ENCODE data around the gene FYN.

Gene FYN

GRCh38 chr6:111739257-111739696, 134.0 kb downstream of the FYN start:
- no peak for TF ChIP-seq CTCF (IDR thresholded peaks at IDR 0.05; ENCODE audit: extremely low read depth, insufficient read depth, missing control alignments)
- in situ Hi-C loops (cut with MboI; ENCODE audit: low pct_unique_long_range_greater_than_20kb, low sequenced_read_pairs, unreplicated experiment) = no loop called here

GRCh38 chr6:111738631-111739030, 134.6 kb downstream of the FYN start:
- DNase-seq (ENCODE audit: low spot score) = no peak
- TF ChIP-seq CTCF (IDR thresholded peaks at IDR 0.05; ENCODE audit: extremely low read depth, insufficient read depth, missing control alignments) = no peak
- in situ Hi-C loops (cut with MboI; ENCODE audit: low pct_unique_long_range_greater_than_20kb, low sequenced_read_pairs, unreplicated experiment) = no loop called here

More at GRCh38 chr6:111739257-111739696, 134.0 kb downstream of the FYN start:
- DNase-seq (ENCODE audit: low spot score) = no peak

GRCh38 chr6:111738156-111738555, 135.1 kb downstream of the FYN start:
- no peak for TF ChIP-seq CTCF (IDR thresholded peaks at IDR 0.05; ENCODE audit: extremely low read depth, insufficient read depth, missing control alignments)
- in situ Hi-C loops (cut with MboI; ENCODE audit: low pct_unique_long_range_greater_than_20kb, low sequenced_read_pairs, unreplicated experiment) = no loop called here
- DNase-seq (ENCODE audit: low spot score) = no peak

GRCh38 chr6:111737065-111737521, 136.2 kb downstream of the FYN start:
- no peak for TF ChIP-seq CTCF (IDR thresholded peaks at IDR 0.05; ENCODE audit: extremely low read depth, insufficient read depth, missing control alignments)
- in situ Hi-C loops (cut with MboI; ENCODE audit: low pct_unique_long_range_greater_than_20kb, low sequenced_read_pairs, unreplicated experiment) = no loop called here
- DNase-seq (ENCODE audit: low spot score) = no peak

GRCh38 chr6:111736005-111736608, 137.1 kb downstream of the FYN start:
- no peak for TF ChIP-seq CTCF (IDR thresholded peaks at IDR 0.05; ENCODE audit: extremely low read depth, insufficient read depth, missing control alignments)
- DNase-seq (ENCODE audit: low spot score) = no peak
- in situ Hi-C loops (cut with MboI; ENCODE audit: low pct_unique_long_range_greater_than_20kb, low sequenced_read_pairs, unreplicated experiment) = no loop called here

GRCh38 chr6:111734068-111735061, 138.9 kb downstream of the FYN start:
- DNase-seq (ENCODE audit: low spot score) = no peak
- in situ Hi-C loops (cut with MboI; ENCODE audit: low pct_unique_long_range_greater_than_20kb, low sequenced_read_pairs, unreplicated experiment) = no loop called here
- no peak for TF ChIP-seq CTCF (IDR thresholded peaks at IDR 0.05; ENCODE audit: extremely low read depth, insufficient read depth, missing control alignments)
